BJ (cell line): ENCODE results near the gene TTC21A. TPM values are rescaled to one million over a fixed set of nuclear protein-coding genes. Genes with fewer than 3 reads are reported as not detected.
A peak's percentile ranks its signal among the peaks of the same experiment; 100 is the strongest.

ENCODE experiments used
- CTCF ChIA-PET: fragments of 350-600 bp; formaldehyde crosslinking; extraction: SDS; loops from one replicate; lab custom pipeline; 2021; ENCODE audit warnings: antibody characterized with exemption, inconsistent platforms; lab: Yijun Ruan, JAX
- POLR2A ChIA-PET: fragments of 300-600 bp; sonication (Branson Sonifier 250); formaldehyde crosslinking; extraction: SDS; loops from one replicate; lab custom pipeline; 2021; ENCODE audit warnings: antibody characterized with exemption; lab: Charles Lee
- DNase-seq: peaks from one replicate; pipeline ENCODE4 v3.0.0-alpha.2; 2011; ENCODE audit warnings: low read depth
- H3K27me3 ChIP-seq: 2 replicates; pipeline ENCODE4 v1.6.0; 2011; ENCODE audit warnings: low read length; ENCODE audit not compliant: control insufficient read depth, insufficient read depth
- H3K36me3 ChIP-seq: 2 replicates; pipeline ENCODE4 v1.5.1; 2011; ENCODE audit warnings: low read length; ENCODE audit not compliant: control insufficient read depth, insufficient read depth
- H3K4me3 ChIP-seq: 2 replicates; pipeline ENCODE4 v1.5.1; 2011; ENCODE audit warnings: low read depth, mild to moderate bottlenecking, control low read depth, low read length
- CTCF ChIP-seq: IDR thresholded peaks from 2 replicates; pipeline ENCODE4 v1.5.1; 2011; ENCODE audit warnings: low read depth, mild to moderate bottlenecking, control low read depth, inconsistent platforms, low read length, moderate library complexity; ENCODE audit not compliant: insufficient read depth
- polyA plus RNA-seq: library from polyadenylated mRNA; depleted of rRNA; stranded (reverse); fragments of >200 nt; gene quantifications from 2 replicates; pipeline ENCODE4 v1.2.3, GENCODE V29; 2011

The TTC21A gene
- polyA plus RNA-seq, 1 experiment: 2.3 TPM

GRCh38 chr3:39105687-39106063 is 1.8 kb upstream of the TTC21A start:
- CTCF ChIA-PET: interaction anchor here (2.2 to 4.7 kb wide), 4 partner anchors 17 to 187 kb away, joined by 7 to 25 read pairs (median 12); no protein-coding TSS in a partner anchor
- POLR2A ChIA-PET: interaction anchor here (0.5 kb wide), 1 partner anchor 91 kb away, joined by 4 read pairs; no protein-coding TSS in a partner anchor
- peaks cover 3% of the 10 kb centered on the region; the same call in 1 of the 2 replicates for H3K36me3 ChIP-seq
- DNase-seq: no peak
- TF ChIP-seq CTCF: no peak
- H3K27me3 ChIP-seq: no peaks in the 10 kb centered on the region
- H3K4me3 ChIP-seq: no peak overlapping the region

GRCh38 chr3:39106281-39106811 is 1.1 kb upstream of the TTC21A start:
- Histone ChIP-seq H3K27me3 (no peaks in the 10 kb centered on the region), H3K4me3 (peak overlapping the region; percentile 89), H3K36me3 (no peaks in the 10 kb centered on the region)
- CTCF ChIA-PET: interaction anchor here (0.6 to 4.7 kb wide), 6 partner anchors 18 to 229 kb away, joined by 3 to 25 read pairs (median 8); no protein-coding TSS in a partner anchor
- DNase-seq: no peak
- POLR2A ChIA-PET: no interaction called here
- no peak for TF ChIP-seq CTCF

- no peak for DNase-seq
- CTCF ChIA-PET: interaction anchor here (0.6 to 4.7 kb wide), 8 partner anchors 11 to 229 kb away, joined by 3 to 25 read pairs (median 6); no protein-coding TSS in a partner anchor
- Histone ChIP-seq H3K4me3 (peak overlapping the region; percentile 89), H3K27me3 (no peaks in the 10 kb centered on the region), H3K36me3 (no peaks in the 10 kb centered on the region)
- TF ChIP-seq CTCF: no peak
- POLR2A ChIA-PET: interaction anchor here (0.6 kb wide), 1 partner anchor 9 kb away, joined by 3 read pairs; no protein-coding TSS in a partner anchor
These were observed 561 bp upstream of the TTC21A start for GRCh38 chr3:39106851-39107387.

GRCh38 chr3:39108200-39108710 is 775 bp downstream of the TTC21A start:
- Histone ChIP-seq H3K4me3 (peak overlapping the region; percentile 89), H3K27me3 (no peaks in the 10 kb centered on the region), H3K36me3 (no peaks in the 10 kb centered on the region)
- CTCF ChIA-PET: interaction anchor here (0.6 to 4.7 kb wide), 7 partner anchors 8 to 184 kb away, joined by 3 to 25 read pairs (median 4); no protein-coding TSS in a partner anchor
- POLR2A ChIA-PET: no interaction called here
- DNase-seq: no peak
- TF ChIP-seq CTCF: no peak

GRCh38 chr3:39109086-39109485 is 1.6 kb downstream of the TTC21A start:
- no peak for TF ChIP-seq CTCF
- H3K36me3 ChIP-seq: no peaks in the 10 kb centered on the region
- ChIA-PET POLR2A (no interaction called here), CTCF (interaction anchor here (0.6 to 4.7 kb wide), 3 partner anchors 18 to 183 kb away, joined by 3 to 25 read pairs (median 10); no protein-coding TSS in a partner anchor)
- H3K27me3 ChIP-seq: no peaks in the 10 kb centered on the region
- H3K4me3 ChIP-seq: no peak overlapping the region
- DNase-seq: no peak
